H9 (cell line): ENCODE data around the gene PRPS2. TPM values are rescaled to one million over a fixed set of nuclear protein-coding genes. Genes with fewer than 3 reads are reported as not detected.

Experiments
- DNase-seq: peaks from one replicate; pipeline ENCODE4 v3.0.0-alpha.2; 2017
- H2AFZ ChIP-seq: one replicate; pipeline ENCODE4 v1.6.1; 2013; ENCODE audit warnings: mild to moderate bottlenecking, low read length, control low read depth, moderate library complexity
- H2AK5ac ChIP-seq: 2 replicates; pipeline ENCODE4 v1.6.1; 2013; ENCODE audit warnings: low read length, control low read depth, mixed read lengths; ENCODE audit not compliant: insufficient read length
- H2BK120ac ChIP-seq: one replicate; pipeline ENCODE4 v1.6.1; 2013; ENCODE audit warnings: low read depth, mild to moderate bottlenecking, low read length, control low read depth, inconsistent platforms; ENCODE audit not compliant: poor library complexity, severe bottlenecking
- H2BK12ac ChIP-seq: 2 replicates; pipeline ENCODE4 v1.6.1; 2013; ENCODE audit warnings: low read length, control low read depth, mixed read lengths, low read depth; ENCODE audit not compliant: insufficient read length
- H2BK15ac ChIP-seq: 2 replicates; pipeline ENCODE4 v1.6.1; 2013; ENCODE audit warnings: low read depth, low read length, control low read depth
- H2BK20ac ChIP-seq: one replicate; pipeline ENCODE4 v1.6.1; 2013; ENCODE audit warnings: low read depth, mild to moderate bottlenecking, low read length, control low read depth, inconsistent platforms; ENCODE audit not compliant: poor library complexity, severe bottlenecking
- H2BK5ac ChIP-seq: 2 replicates; pipeline ENCODE4 v1.6.1; 2013; ENCODE audit warnings: low read length, control low read depth, mixed read lengths; ENCODE audit not compliant: insufficient read length
- H3K14ac ChIP-seq: 2 replicates; pipeline ENCODE4 v1.6.1; 2013; ENCODE audit warnings: low read length, control low read depth; ENCODE audit not compliant: insufficient read depth
- H3K18ac ChIP-seq: 2 replicates; pipeline ENCODE4 v1.6.1; 2013; ENCODE audit warnings: low read depth, mild to moderate bottlenecking, mixed read lengths, low read length, control low read depth; ENCODE audit not compliant: insufficient read length
- H3K23ac ChIP-seq: 2 replicates; pipeline ENCODE4 v1.6.1; 2013; ENCODE audit warnings: low read length, control low read depth, mixed read lengths, low read depth; ENCODE audit not compliant: insufficient read length
- H3K23me2 ChIP-seq: 2 replicates; pipeline ENCODE4 v1.6.1; 2013; ENCODE audit warnings: low read depth, mild to moderate bottlenecking, mixed read lengths, low read length, control low read depth; ENCODE audit not compliant: insufficient read length, poor library complexity, severe bottlenecking
- H3K27ac ChIP-seq: 2 replicates; pipeline ENCODE4 v1.5.1; 2013; ENCODE audit warnings: low read length, control low read depth, mixed read lengths, low read depth; ENCODE audit not compliant: insufficient read length
- H3K27me3 ChIP-seq: 2 replicates; pipeline ENCODE4 v1.6.1; 2013; ENCODE audit warnings: low read length, control low read depth, inconsistent platforms; ENCODE audit not compliant: insufficient read depth
- H3K4ac ChIP-seq: 2 replicates; pipeline ENCODE4 v1.6.1; 2013; ENCODE audit warnings: low read depth, mild to moderate bottlenecking, control low read depth, inconsistent platforms, low read length, moderate library complexity
- H3K4me1 ChIP-seq: 2 replicates; pipeline ENCODE4 v1.6.1; 2013; ENCODE audit warnings: low read length, control low read depth, inconsistent platforms; ENCODE audit not compliant: insufficient read depth
- H3K4me2 ChIP-seq: 2 replicates; pipeline ENCODE4 v1.6.1; 2013; ENCODE audit warnings: low read length, control low read depth, mixed read lengths; ENCODE audit not compliant: insufficient read length, insufficient read depth
- H3K56ac ChIP-seq: 2 replicates; pipeline ENCODE4 v1.6.1; 2013; ENCODE audit warnings: low read depth, mild to moderate bottlenecking, mixed read lengths, low read length, control low read depth; ENCODE audit not compliant: insufficient read length
- H3K79me1 ChIP-seq: 2 replicates; pipeline ENCODE4 v1.6.1; 2013; ENCODE audit warnings: low read depth, mild to moderate bottlenecking, moderate library complexity, low read length, control low read depth, inconsistent platforms; ENCODE audit not compliant: insufficient read depth, poor library complexity, severe bottlenecking
- H3K79me2 ChIP-seq: 2 replicates; pipeline ENCODE4 v1.6.1; 2013; ENCODE audit warnings: low read length, control low read depth, inconsistent platforms; ENCODE audit not compliant: insufficient read depth
- H3K9ac ChIP-seq: 2 replicates; pipeline ENCODE4 v1.6.1; 2013; ENCODE audit warnings: low read length, control low read depth, mixed read lengths; ENCODE audit not compliant: insufficient read length; ENCODE audit errors: extremely low read depth
- H3K9me3 ChIP-seq: one replicate; pipeline ENCODE4 v1.6.1; 2013; ENCODE audit warnings: low read depth, low read length, inconsistent platforms; ENCODE audit not compliant: control insufficient read depth
- H3T11ph ChIP-seq: one replicate; pipeline ENCODE4 v1.6.1; 2013; ENCODE audit warnings: mild to moderate bottlenecking, low read length, control low read depth, inconsistent platforms
- H4K20me1 ChIP-seq: one replicate; pipeline ENCODE4 v1.6.1; 2013; ENCODE audit not compliant: control insufficient read depth, insufficient read length, insufficient read depth
- H4K5ac ChIP-seq: 2 replicates; pipeline ENCODE4 v1.6.1; 2013; ENCODE audit warnings: low read depth, mild to moderate bottlenecking, mixed read lengths, low read length, control low read depth; ENCODE audit not compliant: insufficient read length
- H4K8ac ChIP-seq: replicated peaks from 2 replicates; pipeline ENCODE4 v1.6.1; 2013; ENCODE audit warnings: low read length, control low read depth, mixed read lengths, low read depth; ENCODE audit not compliant: insufficient read length
- H4K91ac ChIP-seq: 2 replicates; pipeline ENCODE4 v1.6.1; 2013; ENCODE audit warnings: low read depth, mild to moderate bottlenecking, moderate library complexity, mixed read lengths, low read length, control low read depth; ENCODE audit not compliant: insufficient read length
- H3K27ac Mint-ChIP-seq, 3 experiments: 2 replicates in 2 of 3; 3 replicates in 1 of 3; pipeline ENCODE4 v1.8.0; 2020 to 2021; ENCODE audit warnings: mixed read lengths in 3 of 3, mild to moderate bottlenecking in 1 of 3, moderate library complexity in 1 of 3
- H3K27me3 Mint-ChIP-seq: 2 replicates; pipeline ENCODE4 v1.8.0; 2021; ENCODE audit warnings: low read depth, mild to moderate bottlenecking, moderate library complexity, mixed read lengths
- H3K36me3 Mint-ChIP-seq, 3 experiments: 2 replicates in 2 of 3; 3 replicates in 1 of 3; pipeline ENCODE4 v1.8.0; 2020 to 2021; ENCODE audit warnings: low read depth in 3 of 3, mixed read lengths in 3 of 3; ENCODE audit not compliant: insufficient read depth in 1 of 3
- H3K4me1 Mint-ChIP-seq, 2 experiments: 2 replicates each; pipeline ENCODE4 v1.8.0; 2020; ENCODE audit warnings: mixed read lengths in 2 of 2
- H3K4me3 Mint-ChIP-seq, 2 experiments: 2 replicates in 1 of 2; 3 replicates in 1 of 2; pipeline ENCODE4 v1.8.0; 2020 to 2021; ENCODE audit warnings: mild to moderate bottlenecking in 2 of 2, mixed read lengths in 2 of 2, moderate library complexity in 1 of 2
- H3K9me3 Mint-ChIP-seq, 2 experiments: 2 replicates in 1 of 2; 3 replicates in 1 of 2; pipeline ENCODE4 v1.8.0; 2020; ENCODE audit warnings: mild to moderate bottlenecking in 2 of 2, mixed read lengths in 2 of 2, moderate library complexity in 1 of 2
- WGBS: extraction: QIAGEN DNeasy Blood & Tissue Kit; methylation state at CpG from one replicate; pipeline ENCODE4 v1.1.7; 2013; ENCODE audit warnings: missing lambda C conversion rate, low lambda C conversion rate, mixed read lengths; ENCODE audit not compliant: insufficient read length; ENCODE audit errors: extremely low coverage; 5-methylcytosine and 5-hydroxymethylcytosine counted together
- total RNA-seq: library from RNA; stranded (reverse); gene quantifications from 2 replicates; pipeline ENCODE4 v1.2.1, GENCODE V29; 2021
- TF ChIP-seq, protein P1 (sequence below): fragments of 200-600 bp; sonication (generic); conservative IDR thresholded peaks from 3 replicates; pipeline ENCODE4 v1.8.0; 2021; ENCODE audit warnings: antibody characterized with exemption, mild to moderate bottlenecking

Gene PRPS2
- total RNA-seq, 1 experiment from 2014 or later = 28.0 TPM

DNA sequence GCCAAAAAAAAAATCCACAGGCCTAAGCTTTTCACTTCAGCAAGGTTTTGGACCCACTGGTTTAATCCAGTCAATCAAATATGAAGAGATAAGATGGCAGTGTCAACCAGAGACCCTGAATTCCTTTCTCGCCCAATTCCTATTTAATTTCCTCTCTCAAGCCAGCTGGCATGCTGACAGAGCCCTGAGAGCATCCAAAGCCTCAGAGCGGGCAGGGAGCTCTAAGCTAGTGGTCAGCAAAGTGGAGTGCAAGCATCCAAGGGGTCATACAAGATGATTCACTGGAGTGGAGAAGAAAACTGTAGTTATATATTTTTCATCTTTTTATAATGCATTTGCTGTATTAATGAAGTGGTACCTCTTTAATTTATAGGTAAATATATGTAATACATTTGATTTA is 37.8 kb upstream of the PRPS2 start:
- TF ChIP-seq, protein P1, sequence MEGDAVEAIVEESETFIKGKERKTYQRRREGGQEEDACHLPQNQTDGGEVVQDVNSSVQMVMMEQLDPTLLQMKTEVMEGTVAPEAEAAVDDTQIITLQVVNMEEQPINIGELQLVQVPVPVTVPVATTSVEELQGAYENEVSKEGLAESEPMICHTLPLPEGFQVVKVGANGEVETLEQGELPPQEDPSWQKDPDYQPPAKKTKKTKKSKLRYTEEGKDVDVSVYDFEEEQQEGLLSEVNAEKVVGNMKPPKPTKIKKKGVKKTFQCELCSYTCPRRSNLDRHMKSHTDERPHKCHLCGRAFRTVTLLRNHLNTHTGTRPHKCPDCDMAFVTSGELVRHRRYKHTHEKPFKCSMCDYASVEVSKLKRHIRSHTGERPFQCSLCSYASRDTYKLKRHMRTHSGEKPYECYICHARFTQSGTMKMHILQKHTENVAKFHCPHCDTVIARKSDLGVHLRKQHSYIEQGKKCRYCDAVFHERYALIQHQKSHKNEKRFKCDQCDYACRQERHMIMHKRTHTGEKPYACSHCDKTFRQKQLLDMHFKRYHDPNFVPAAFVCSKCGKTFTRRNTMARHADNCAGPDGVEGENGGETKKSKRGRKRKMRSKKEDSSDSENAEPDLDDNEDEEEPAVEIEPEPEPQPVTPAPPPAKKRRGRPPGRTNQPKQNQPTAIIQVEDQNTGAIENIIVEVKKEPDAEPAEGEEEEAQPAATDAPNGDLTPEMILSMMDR = no peak
- H3K4me1 Mint-ChIP-seq = peaks cover 0 to 6% of the 10 kb centered on the region in 2 experiments; a peak in 1 of 4 replicates
- Histone ChIP-seq H3K4me2 (no peak overlapping the region), H4K8ac (no peak overlapping the region), H4K20me1 (no peaks in the 10 kb centered on the region), H3K4me1 (no peaks in the 10 kb centered on the region), H3K14ac (no peak overlapping the region), H3K27me3 (no peaks in the 10 kb centered on the region), H3K27ac (no peak overlapping the region), H2AK5ac (no peak overlapping the region), H3K4ac (no peak overlapping the region), H4K91ac (no peak overlapping the region), H3K56ac (no peak overlapping the region), H2BK15ac (no peak overlapping the region), H2BK5ac (no peak overlapping the region), H3T11ph (no peak overlapping the region), H3K9me3 (no peaks in the 10 kb centered on the region), H3K23me2 (no peaks in the 10 kb centered on the region), H4K5ac (no peak overlapping the region), H3K79me2 (no peaks in the 10 kb centered on the region), H3K79me1 (no peaks in the 10 kb centered on the region), H2BK120ac (no peak overlapping the region), H2AFZ (no peak overlapping the region), H3K9ac (no peak overlapping the region), H3K18ac (no peak overlapping the region), H2BK20ac (no peak overlapping the region), H2BK12ac (no peak overlapping the region), H3K23ac (no peak overlapping the region)
- WGBS = no CpG with 5 or more reads among the region's 2 CpGs
- peaks cover 0 to 4% (median 0%) of the 10 kb centered on the region in 3 experiments; a peak in 2 of 7 replicates for H3K36me3 Mint-ChIP-seq
- no peak overlapping the region for H3K27ac Mint-ChIP-seq
- no peak overlapping the region for H3K4me3 Mint-ChIP-seq
- peaks cover 53 to 57% of the 10 kb centered on the region in 2 experiments for H3K9me3 Mint-ChIP-seq
- no peaks in the 10 kb centered on the region; the same call in 1 of the 2 replicates for H3K27me3 Mint-ChIP-seq
- no peak for DNase-seq
